Activated naive CD8-positive, alpha-beta T cell (primary cell): ENCODE data around the gene STAMBPL1.

Experiments
- H3K27ac Mint-ChIP-seq: one replicate; pipeline ENCODE4 v1.8.0; 2021; ENCODE audit warnings: mixed read lengths
- H3K27me3 Mint-ChIP-seq: one replicate; pipeline ENCODE4 v1.8.0; 2021; ENCODE audit warnings: mixed read lengths
- H3K36me3 Mint-ChIP-seq: one replicate; pipeline ENCODE4 v1.8.0; 2021; ENCODE audit warnings: mixed read lengths
- H3K4me1 Mint-ChIP-seq: one replicate; pipeline ENCODE4 v1.8.0; 2021; ENCODE audit warnings: low read depth, mixed read lengths
- H3K4me3 Mint-ChIP-seq: one replicate; pipeline ENCODE4 v1.8.0; 2021; ENCODE audit warnings: mild to moderate bottlenecking, mixed read lengths
- H3K9me3 Mint-ChIP-seq: one replicate; pipeline ENCODE4 v1.8.0; 2021; ENCODE audit warnings: low read depth, mixed read lengths

STAMBPL1 gene

DNA sequence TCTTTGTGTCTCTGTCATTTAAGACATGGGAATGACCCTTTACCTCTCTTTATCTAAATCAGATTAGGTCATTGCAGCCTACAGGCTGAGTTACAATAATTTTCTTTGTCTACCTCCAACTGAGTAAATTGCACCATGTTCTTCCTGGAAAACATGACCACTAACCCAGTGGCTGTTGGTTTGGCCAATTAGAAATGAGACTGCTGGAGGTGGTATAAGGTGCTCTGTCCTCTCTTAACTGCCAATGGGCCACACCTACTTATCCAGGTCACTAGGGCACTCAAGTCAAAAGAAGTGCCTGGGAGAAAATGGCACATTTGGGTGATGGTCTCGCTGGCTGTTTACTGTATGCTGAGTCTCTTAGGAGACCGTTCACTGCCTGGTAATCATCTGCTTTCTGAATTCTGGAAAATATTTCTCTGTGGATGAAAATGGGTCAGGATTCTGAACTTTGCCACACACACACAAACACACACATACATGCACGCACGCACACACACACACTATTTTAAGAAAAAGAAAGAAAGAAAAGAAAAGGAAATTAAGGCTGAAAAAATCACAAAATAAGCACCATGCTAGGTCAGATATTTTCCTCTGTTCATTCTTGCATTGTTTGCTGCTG is 16.4 kb downstream of the STAMBPL1 start:
- Mint-ChIP-seq H3K36me3 (peaks cover 5% of the 10 kb centered on the region), H3K27ac (peak overlapping the region; percentile 93), H3K27me3 (no peaks in the 10 kb centered on the region), H3K9me3 (no peaks in the 10 kb centered on the region), H3K4me3 (peak overlapping the region; percentile 76), H3K4me1 (peaks cover 76% of the 10 kb centered on the region)

DNA sequence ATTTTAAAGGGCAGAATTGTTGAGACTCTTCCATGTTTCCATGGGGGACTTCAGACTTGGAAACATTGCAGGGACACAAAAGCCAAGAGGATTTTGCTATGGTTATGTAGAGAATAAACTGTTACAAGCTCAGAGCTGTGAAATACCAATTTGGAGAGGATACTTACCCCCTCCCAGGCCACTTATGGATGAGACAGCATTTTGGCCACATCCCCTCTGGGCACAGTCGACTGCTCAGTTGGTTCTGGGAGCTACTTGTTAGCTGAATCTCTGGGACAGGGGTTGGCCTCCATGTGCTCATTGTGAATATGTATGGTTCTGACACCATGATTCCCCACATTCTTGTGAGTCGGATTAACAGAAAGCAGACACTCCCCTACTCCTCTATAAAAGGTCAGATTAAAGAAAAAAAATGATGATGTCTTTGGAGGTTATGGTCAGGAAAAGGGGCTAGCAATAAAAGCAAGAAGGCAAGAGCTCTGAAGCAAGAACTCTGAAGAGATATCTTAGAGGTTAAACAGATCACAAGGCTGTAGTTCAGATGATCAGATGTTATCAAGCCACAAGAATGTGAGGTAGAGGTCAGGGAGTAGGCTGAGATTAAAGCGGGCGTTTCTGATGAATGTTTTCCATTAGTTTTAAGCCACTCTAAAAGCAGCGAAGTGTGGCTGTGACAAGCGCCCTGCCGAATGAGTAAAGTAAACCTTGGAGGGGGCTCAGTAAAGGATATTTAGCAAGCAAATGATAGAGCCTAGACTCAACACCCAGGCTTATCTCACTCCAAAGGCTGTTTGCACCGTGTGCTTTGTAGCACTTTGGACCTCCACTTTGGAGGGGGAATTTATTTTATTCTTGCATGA is 17.2 kb downstream of the STAMBPL1 start:
- Mint-ChIP-seq H3K4me3 (peak overlapping the region; percentile 76), H3K9me3 (no peaks in the 10 kb centered on the region), H3K27ac (peak overlapping the region; percentile 93), H3K4me1 (peaks cover 79% of the 10 kb centered on the region), H3K27me3 (no peaks in the 10 kb centered on the region), H3K36me3 (peaks cover 8% of the 10 kb centered on the region)

DNA sequence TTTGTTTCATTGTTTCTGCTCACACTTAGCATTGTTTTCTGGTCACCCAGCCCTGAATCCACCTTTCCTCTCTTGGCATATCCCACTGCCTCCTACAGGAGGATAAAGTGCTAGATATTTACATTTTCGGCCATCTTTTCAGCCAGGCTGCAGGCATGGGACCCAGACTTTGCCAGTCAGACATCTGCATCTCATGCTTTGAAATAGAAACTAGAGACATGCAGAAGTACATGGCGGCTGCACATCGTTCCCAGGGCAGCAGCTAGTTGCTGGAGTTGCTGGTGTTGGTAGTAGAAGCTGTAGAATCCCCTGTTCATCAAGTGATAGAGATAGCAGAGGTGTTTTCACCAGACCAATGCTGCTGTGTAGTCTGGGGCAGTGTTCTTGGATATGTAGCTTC is 18.7 kb downstream of the STAMBPL1 start:
- no peaks in the 10 kb centered on the region for H3K9me3 Mint-ChIP-seq
- H3K27me3 Mint-ChIP-seq, result no peaks in the 10 kb centered on the region
- H3K36me3 Mint-ChIP-seq, result peaks cover 12% of the 10 kb centered on the region
- no peak overlapping the region for H3K4me3 Mint-ChIP-seq
- H3K27ac Mint-ChIP-seq, result peak overlapping the region; percentile 69
- peaks cover 82% of the 10 kb centered on the region for H3K4me1 Mint-ChIP-seq

DNA sequence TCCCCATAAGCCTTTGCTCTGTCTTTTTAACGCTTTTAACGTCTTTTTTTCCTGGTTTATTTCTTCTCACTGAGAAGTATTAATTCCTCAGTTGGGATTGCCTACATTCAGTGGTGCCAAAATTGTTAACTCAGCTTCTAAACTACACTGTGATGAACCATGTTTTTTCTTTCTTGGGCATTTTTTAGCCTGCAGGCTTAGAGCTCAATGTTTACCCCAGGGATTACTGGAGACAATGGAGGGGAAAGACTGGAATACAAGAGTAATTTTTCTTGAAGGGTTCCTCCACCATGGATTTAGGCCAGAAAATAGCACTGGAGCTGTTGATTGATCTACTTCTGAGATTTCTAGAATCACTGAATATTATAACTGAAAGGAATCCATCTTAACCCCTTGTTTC is 19.8 kb downstream of the STAMBPL1 start:
- Mint-ChIP-seq H3K4me3 (no peak overlapping the region), H3K9me3 (no peaks in the 10 kb centered on the region), H3K36me3 (peaks cover 13% of the 10 kb centered on the region), H3K27ac (peak overlapping the region; percentile 99), H3K27me3 (no peaks in the 10 kb centered on the region), H3K4me1 (peaks cover 76% of the 10 kb centered on the region)

DNA sequence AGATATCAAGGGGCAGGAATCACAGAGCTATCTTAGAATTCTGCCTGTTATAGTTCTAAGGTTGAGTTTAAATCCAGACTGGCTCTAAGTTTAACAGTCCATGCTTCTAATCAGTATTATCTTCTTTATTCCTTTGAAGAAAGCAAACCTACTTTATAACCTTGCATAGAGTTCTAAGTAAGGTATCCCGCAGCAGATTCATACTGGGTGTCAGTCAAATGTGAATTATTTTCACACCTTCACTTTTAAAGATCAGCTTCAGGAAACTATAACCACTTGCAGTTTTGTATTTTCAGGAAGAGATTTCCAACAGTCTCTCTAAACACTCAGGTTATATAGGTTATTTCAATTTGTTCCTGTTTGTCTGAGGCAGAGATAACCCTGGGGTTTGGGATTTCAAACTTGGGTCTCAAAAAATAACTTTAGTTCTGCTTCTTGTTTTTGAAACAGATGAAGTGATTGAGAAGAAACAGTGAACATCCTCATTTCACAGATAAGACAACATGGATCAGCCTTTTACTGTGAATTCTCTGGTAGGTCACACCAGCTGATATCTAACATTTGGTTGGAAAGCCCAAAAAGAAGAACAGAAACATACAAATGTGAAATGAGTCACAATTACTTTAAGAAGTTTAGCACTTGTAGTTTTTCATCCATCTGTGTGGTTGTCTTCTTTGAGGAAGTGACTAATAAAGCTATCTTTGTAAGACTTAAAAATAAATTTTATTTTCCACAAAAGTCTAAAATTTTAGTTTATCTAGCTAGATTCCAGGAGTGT is 21.4 kb downstream of the STAMBPL1 start:
- Mint-ChIP-seq H3K36me3 (peaks cover 20% of the 10 kb centered on the region), H3K27ac (peak overlapping the region; percentile 99)

DNA sequence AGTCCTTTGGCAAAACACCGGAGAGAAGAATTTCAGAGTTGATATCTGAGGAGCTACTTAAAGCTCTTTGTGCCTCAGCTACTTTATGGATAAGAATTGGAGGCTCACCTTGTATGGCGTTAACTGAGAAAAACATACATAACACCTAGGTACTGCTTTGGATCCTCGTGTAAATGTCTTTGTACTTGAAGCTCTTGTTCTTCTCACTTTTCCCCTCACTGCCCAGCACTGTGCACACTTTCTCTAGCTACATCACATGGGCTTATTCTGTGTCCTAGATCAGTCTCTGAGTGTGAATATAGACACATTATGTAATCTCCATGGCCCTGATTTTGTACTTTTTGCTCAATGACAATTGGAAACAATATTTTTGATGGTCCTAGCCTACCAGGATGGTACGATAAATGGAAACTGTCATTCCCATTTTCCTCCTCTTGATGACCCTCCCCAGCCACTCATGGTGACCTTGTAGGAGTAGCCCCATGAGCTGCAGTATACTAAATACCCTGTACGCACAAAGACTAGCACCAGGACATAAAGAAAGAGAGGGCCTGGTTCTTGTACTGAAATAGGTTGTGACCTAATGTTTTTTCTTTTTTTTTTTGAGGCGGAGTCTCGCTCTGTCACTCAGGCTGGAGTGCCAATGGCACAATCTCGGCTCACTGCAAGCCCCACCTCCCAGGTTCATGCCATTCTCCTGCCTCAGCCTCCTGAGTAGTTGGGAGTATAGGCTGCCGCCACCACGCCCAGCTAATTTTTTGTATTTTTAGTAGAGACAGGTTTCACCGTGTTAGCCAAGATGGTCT is 22.1 kb downstream of the STAMBPL1 start:
- H3K36me3 Mint-ChIP-seq, result peaks cover 24% of the 10 kb centered on the region
- peak overlapping the region; percentile 99 for H3K27ac Mint-ChIP-seq
- H3K27me3 Mint-ChIP-seq, result no peaks in the 10 kb centered on the region
- H3K9me3 Mint-ChIP-seq, result no peaks in the 10 kb centered on the region
- H3K4me3 Mint-ChIP-seq, result peak overlapping the region; percentile 79
- peaks cover 58% of the 10 kb centered on the region for H3K4me1 Mint-ChIP-seq

More for the DNA sequence above, 21.4 kb downstream of the STAMBPL1 start:
- Mint-ChIP-seq H3K4me1 (peaks cover 63% of the 10 kb centered on the region), H3K27me3 (no peaks in the 10 kb centered on the region), H3K4me3 (peak overlapping the region; percentile 79), H3K9me3 (no peaks in the 10 kb centered on the region)

DNA sequence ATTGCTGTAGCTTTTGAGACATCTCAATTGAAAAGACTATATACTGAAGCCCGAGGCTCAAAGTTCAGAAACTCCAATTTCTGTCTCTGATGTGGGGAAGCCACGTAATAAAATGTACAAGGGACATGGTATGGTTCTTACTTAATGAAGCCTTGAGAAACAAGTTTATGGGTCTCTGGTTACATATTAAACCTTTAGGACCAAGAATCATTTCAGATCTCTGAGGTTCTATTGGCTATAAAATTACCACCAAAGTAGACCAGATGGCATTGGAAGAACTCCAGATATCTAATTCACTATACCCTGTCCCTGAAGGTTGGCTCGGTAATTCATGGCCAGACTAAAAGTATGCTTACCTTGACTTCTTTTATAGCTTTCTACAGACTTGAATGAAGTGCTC is 23.7 kb downstream of the STAMBPL1 start:
- peaks cover 57% of the 10 kb centered on the region for H3K4me1 Mint-ChIP-seq
- no peaks in the 10 kb centered on the region for H3K27me3 Mint-ChIP-seq
- peaks cover 29% of the 10 kb centered on the region for H3K36me3 Mint-ChIP-seq
- no peaks in the 10 kb centered on the region for H3K9me3 Mint-ChIP-seq
- H3K27ac Mint-ChIP-seq, result peak overlapping the region; percentile 75
- H3K4me3 Mint-ChIP-seq, result no peak overlapping the region

DNA sequence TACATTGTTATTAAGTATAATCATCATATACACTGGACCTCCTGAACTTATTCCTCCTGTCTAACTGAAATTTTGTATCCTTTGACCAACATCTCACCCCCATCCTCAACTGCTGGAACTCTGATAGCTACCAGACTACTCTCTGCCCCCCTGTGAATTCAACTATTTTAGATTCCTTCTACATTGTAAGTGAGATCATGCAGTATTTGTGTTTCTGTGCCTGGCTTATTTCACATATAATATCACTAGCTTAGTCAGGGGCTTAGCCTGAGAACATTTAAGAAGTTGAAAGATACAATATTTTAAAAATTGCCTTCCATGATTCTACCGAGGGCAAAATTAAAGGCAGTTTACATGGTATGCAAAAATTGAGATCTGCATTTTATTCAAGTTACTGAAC is 26.9 kb downstream of the STAMBPL1 start:
- peaks cover 37% of the 10 kb centered on the region for H3K36me3 Mint-ChIP-seq
- no peaks in the 10 kb centered on the region for H3K9me3 Mint-ChIP-seq
- no peak overlapping the region for H3K4me3 Mint-ChIP-seq
- H3K27ac Mint-ChIP-seq, result peak overlapping the region; percentile 34
- no peaks in the 10 kb centered on the region for H3K27me3 Mint-ChIP-seq
- H3K4me1 Mint-ChIP-seq, result peaks cover 39% of the 10 kb centered on the region

DNA sequence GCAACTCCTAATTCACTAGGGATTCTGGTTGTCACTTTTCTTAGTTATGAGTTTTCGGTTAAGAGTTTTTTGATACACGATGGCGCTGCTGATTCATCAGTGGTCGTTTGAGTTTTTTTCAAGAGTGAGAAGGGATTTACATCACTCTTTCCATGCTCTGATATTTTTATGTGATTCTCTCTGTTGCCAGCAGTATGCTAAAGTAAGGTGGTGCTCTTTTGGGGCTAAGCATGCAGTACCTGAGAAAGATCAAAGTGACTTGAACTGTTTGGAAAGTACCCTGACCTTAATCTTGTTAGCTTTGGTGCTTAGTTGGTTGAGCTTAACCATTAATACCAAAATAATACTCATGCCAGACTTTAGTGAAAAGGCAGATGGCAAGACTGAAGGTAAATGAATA is 28.1 kb downstream of the STAMBPL1 start:
- H3K4me3 Mint-ChIP-seq, result peak overlapping the region; percentile 54
- H3K4me1 Mint-ChIP-seq, result peaks cover 28% of the 10 kb centered on the region
- peak overlapping the region; percentile 89 for H3K27ac Mint-ChIP-seq
- H3K27me3 Mint-ChIP-seq, result no peaks in the 10 kb centered on the region
- no peaks in the 10 kb centered on the region for H3K9me3 Mint-ChIP-seq
- H3K36me3 Mint-ChIP-seq, result peaks cover 35% of the 10 kb centered on the region

DNA sequence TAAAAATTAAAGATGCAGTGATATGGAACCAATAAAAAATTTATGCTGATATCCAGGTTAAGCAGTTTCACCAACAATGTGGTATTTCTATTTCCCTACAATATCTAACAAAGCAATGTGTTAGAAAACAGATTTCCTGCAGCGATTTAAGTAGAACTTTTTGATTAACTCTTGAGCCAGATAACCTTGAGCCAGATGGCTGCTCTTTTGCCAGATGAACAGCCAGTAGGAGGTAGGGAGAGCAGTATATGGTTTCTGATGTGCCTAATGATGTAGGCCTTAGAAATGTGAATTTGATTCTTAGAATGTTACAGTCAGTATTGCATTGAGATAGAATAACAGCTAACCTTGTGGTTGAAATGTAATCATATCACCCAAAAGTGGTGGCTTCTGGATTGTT is 31.1 kb downstream of the STAMBPL1 start:
- H3K36me3 Mint-ChIP-seq, result peaks cover 31% of the 10 kb centered on the region
- H3K4me1 Mint-ChIP-seq, result peaks cover 24% of the 10 kb centered on the region
- H3K27ac Mint-ChIP-seq, result no peak overlapping the region
- no peak overlapping the region for H3K4me3 Mint-ChIP-seq
- no peaks in the 10 kb centered on the region for H3K9me3 Mint-ChIP-seq
- no peaks in the 10 kb centered on the region for H3K27me3 Mint-ChIP-seq

DNA sequence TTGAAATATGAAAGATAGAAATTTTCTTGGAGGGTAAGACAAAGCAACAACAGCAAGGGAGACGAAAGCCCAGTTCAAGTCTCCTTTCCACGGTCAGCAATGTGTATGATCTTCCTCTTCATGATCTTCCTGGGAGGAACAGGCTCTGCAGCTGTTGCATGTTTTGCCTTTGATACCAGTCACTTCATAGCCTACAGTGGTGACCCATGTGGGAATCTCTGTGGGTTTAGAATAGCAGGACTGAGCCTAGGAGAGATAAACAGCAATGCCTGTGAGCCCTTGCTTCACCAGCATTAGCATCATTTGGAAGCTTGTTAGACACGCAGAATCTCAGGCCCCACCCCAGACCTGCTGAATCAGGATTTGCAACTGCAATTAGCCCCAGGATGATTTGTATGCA is 31.8 kb downstream of the STAMBPL1 start:
- Mint-ChIP-seq H3K9me3 (no peaks in the 10 kb centered on the region), H3K4me3 (no peak overlapping the region), H3K27ac (no peak overlapping the region), H3K27me3 (no peaks in the 10 kb centered on the region), H3K4me1 (peaks cover 24% of the 10 kb centered on the region), H3K36me3 (peaks cover 30% of the 10 kb centered on the region)

DNA sequence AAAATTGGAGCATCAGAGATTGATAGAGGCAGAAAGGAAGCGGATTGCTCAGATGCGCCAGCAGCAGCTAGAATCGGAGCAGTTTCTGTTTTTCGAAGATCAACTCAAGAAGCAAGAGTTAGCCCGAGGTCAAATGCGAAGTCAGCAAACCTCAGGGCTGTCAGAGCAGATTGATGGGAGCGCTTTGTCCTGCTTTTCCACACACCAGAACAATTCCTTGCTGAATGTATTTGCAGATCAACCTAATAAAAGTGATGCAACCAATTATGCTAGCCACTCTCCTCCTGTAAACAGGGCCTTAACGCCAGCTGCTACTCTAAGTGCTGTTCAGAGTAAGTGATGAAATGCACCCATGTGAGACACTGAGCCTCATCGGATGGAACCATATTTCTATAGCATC is 33.1 kb downstream of the STAMBPL1 start:
- peaks cover 30% of the 10 kb centered on the region for H3K36me3 Mint-ChIP-seq
- no peak overlapping the region for H3K27ac Mint-ChIP-seq
- H3K4me3 Mint-ChIP-seq, result no peak overlapping the region
- H3K9me3 Mint-ChIP-seq, result no peaks in the 10 kb centered on the region
- no peaks in the 10 kb centered on the region for H3K27me3 Mint-ChIP-seq
- H3K4me1 Mint-ChIP-seq, result peaks cover 16% of the 10 kb centered on the region

DNA sequence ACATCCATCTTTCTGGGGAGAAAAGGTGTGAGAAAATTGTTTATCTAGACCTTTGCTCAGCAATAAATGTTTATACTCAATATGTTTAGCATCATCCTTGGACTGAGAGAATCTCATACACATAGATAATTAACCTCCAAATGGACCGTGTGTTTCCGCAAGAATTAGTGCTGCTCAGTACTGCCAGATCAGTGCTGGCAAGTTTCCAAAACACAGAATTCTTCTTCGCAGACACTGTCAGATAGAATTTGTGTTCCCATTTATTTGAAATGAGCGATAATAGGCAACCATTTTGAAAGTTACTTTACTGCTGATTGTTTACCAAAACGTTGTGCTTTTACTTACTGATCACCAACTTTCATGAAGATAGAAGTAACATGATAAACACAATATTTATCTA is 33.7 kb downstream of the STAMBPL1 start:
- Mint-ChIP-seq H3K4me3 (no peak overlapping the region), H3K27me3 (no peaks in the 10 kb centered on the region), H3K27ac (peak overlapping the region; percentile 54), H3K36me3 (peaks cover 26% of the 10 kb centered on the region), H3K4me1 (peaks cover 9% of the 10 kb centered on the region), H3K9me3 (no peaks in the 10 kb centered on the region)

DNA sequence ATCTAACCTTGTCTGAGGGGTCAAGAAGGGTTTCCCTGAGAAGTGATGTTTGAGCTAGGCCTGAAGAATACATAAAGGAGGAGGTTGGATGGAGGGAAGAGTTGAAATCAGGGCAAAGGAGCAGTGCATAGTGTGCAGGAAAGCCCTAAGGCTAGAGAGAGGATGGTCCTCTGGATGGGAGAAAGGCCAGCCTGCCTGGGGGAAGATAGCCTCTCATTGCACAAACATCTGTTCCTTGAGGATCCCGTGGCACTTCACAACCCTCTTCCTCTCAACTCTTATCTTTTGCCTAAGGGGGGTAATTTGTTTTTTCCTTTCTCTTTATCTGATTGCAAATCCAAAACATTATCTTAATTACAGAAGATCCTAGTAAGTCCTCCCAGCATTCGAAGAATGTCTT is 35.7 kb downstream of the STAMBPL1 start:
- no peaks in the 10 kb centered on the region for H3K9me3 Mint-ChIP-seq
- no peak overlapping the region for H3K27ac Mint-ChIP-seq
- peaks cover 4% of the 10 kb centered on the region for H3K4me1 Mint-ChIP-seq
- H3K36me3 Mint-ChIP-seq, result peaks cover 28% of the 10 kb centered on the region
- no peaks in the 10 kb centered on the region for H3K27me3 Mint-ChIP-seq
- no peak overlapping the region for H3K4me3 Mint-ChIP-seq
